Central memory CD8-positive, alpha-beta T cell (primary cell): Measurements from ENCODE around the gene MITF.

Experiments used
- ATAC-seq: fragments of 150-1000 bp; cut with Tn5 transposase; replicated peaks from 2 replicates; pipeline ENCODE4 v1.10.0; 2022; ENCODE audit warnings: mild to moderate bottlenecking, moderate FRiP score, moderate number of reproducible peaks; ENCODE audit not compliant: poor library complexity, severe bottlenecking; ENCODE audit errors: extremely low read depth
- DNase-seq, 2 donors: peaks; one replicate each; pipeline ENCODE4 v3.0.0; 2021; ENCODE audit warnings: low spot score in 2 of 2
- H3K27ac Mint-ChIP-seq: one replicate; pipeline ENCODE4 v1.8.0; 2022; ENCODE audit warnings: low read depth, mild to moderate bottlenecking, moderate library complexity, mixed read lengths
- H3K27me3 Mint-ChIP-seq: one replicate; pipeline ENCODE4 v1.8.0; 2022; ENCODE audit warnings: mixed read lengths
- H3K36me3 Mint-ChIP-seq: one replicate; pipeline ENCODE4 v1.8.0; 2022; ENCODE audit warnings: mild to moderate bottlenecking, moderate library complexity, mixed read lengths; ENCODE audit not compliant: insufficient read depth
- H3K4me1 Mint-ChIP-seq: one replicate; pipeline ENCODE4 v1.8.0; 2022; ENCODE audit warnings: mixed read lengths
- H3K4me3 Mint-ChIP-seq: one replicate; pipeline ENCODE4 v1.8.0; 2022; ENCODE audit warnings: mild to moderate bottlenecking, moderate library complexity, mixed read lengths
- H3K9me3 Mint-ChIP-seq: one replicate; pipeline ENCODE4 v1.8.0; 2022; ENCODE audit warnings: mixed read lengths

MITF gene

GRCh38 chr3:69770976-69771634, 31.8 kb downstream of the MITF start:
- Mint-ChIP-seq H3K27me3 (no peaks in the 10 kb centered on the region), H3K9me3 (no peaks in the 10 kb centered on the region), H3K36me3 (no peaks in the 10 kb centered on the region), H3K4me3 (no peak overlapping the region), H3K4me1 (no peaks in the 10 kb centered on the region), H3K27ac (no peak overlapping the region)
- DNase-seq = no peak
- ATAC-seq = no peak

- H3K9me3 Mint-ChIP-seq = no peaks in the 10 kb centered on the region
- no peak overlapping the region for H3K27ac Mint-ChIP-seq
- no peak overlapping the region for H3K4me3 Mint-ChIP-seq
- DNase-seq (no peak), ATAC-seq (no peak)
- H3K4me1 Mint-ChIP-seq = no peaks in the 10 kb centered on the region
- no peaks in the 10 kb centered on the region for H3K27me3 Mint-ChIP-seq
- no peaks in the 10 kb centered on the region for H3K36me3 Mint-ChIP-seq
Measured at GRCh38 chr3:69772152-69772867, 33.0 kb downstream of the MITF start.

GRCh38 chr3:69774029-69774428, 34.8 kb downstream of the MITF start:
- ATAC-seq (no peak), DNase-seq (no peak)
- Mint-ChIP-seq H3K4me3 (no peak overlapping the region), H3K9me3 (peaks cover 7% of the 10 kb centered on the region), H3K4me1 (no peaks in the 10 kb centered on the region), H3K36me3 (no peaks in the 10 kb centered on the region), H3K27me3 (no peaks in the 10 kb centered on the region), H3K27ac (no peak overlapping the region)

GRCh38 chr3:69775751-69776150, 36.5 kb downstream of the MITF start:
- no peak for ATAC-seq
- no peak for DNase-seq
- Mint-ChIP-seq H3K36me3 (no peaks in the 10 kb centered on the region), H3K27ac (no peak overlapping the region), H3K4me1 (no peaks in the 10 kb centered on the region), H3K9me3 (peaks cover 13% of the 10 kb centered on the region), H3K27me3 (no peaks in the 10 kb centered on the region), H3K4me3 (no peak overlapping the region)

- no peak for ATAC-seq
- peaks cover 13% of the 10 kb centered on the region for H3K9me3 Mint-ChIP-seq
- no peaks in the 10 kb centered on the region for H3K4me1 Mint-ChIP-seq
- H3K36me3 Mint-ChIP-seq = no peaks in the 10 kb centered on the region
- DNase-seq = no peak
- H3K27me3 Mint-ChIP-seq = no peaks in the 10 kb centered on the region
- no peak overlapping the region for H3K27ac Mint-ChIP-seq
- H3K4me3 Mint-ChIP-seq = no peak overlapping the region
Measured at GRCh38 chr3:69776289-69776688, 37.0 kb downstream of the MITF start.

GRCh38 chr3:69776920-69777581, 37.8 kb downstream of the MITF start:
- DNase-seq = no peak
- no peak overlapping the region for H3K27ac Mint-ChIP-seq
- H3K4me1 Mint-ChIP-seq = no peaks in the 10 kb centered on the region
- no peaks in the 10 kb centered on the region for H3K27me3 Mint-ChIP-seq
- H3K9me3 Mint-ChIP-seq = peaks cover 13% of the 10 kb centered on the region
- ATAC-seq = no peak
- no peaks in the 10 kb centered on the region for H3K36me3 Mint-ChIP-seq
- H3K4me3 Mint-ChIP-seq = no peak overlapping the region

GRCh38 chr3:69777582-69777967, 38.3 kb downstream of the MITF start:
- peaks cover 13% of the 10 kb centered on the region for H3K9me3 Mint-ChIP-seq
- H3K27ac Mint-ChIP-seq = no peak overlapping the region
- H3K36me3 Mint-ChIP-seq = no peaks in the 10 kb centered on the region
- no peaks in the 10 kb centered on the region for H3K4me1 Mint-ChIP-seq
- ATAC-seq (no peak), DNase-seq (no peak)
- H3K4me3 Mint-ChIP-seq = no peak overlapping the region
- no peaks in the 10 kb centered on the region for H3K27me3 Mint-ChIP-seq

- Mint-ChIP-seq H3K27ac (no peak overlapping the region), H3K9me3 (peaks cover 13% of the 10 kb centered on the region), H3K4me1 (no peaks in the 10 kb centered on the region), H3K4me3 (no peak overlapping the region), H3K36me3 (no peaks in the 10 kb centered on the region), H3K27me3 (no peaks in the 10 kb centered on the region)
- DNase-seq = no peak
- no peak for ATAC-seq
Measured at GRCh38 chr3:69781593-69781992, 42.3 kb downstream of the MITF start.

GRCh38 chr3:69784954-69785514, 45.8 kb downstream of the MITF start:
- Mint-ChIP-seq H3K9me3 (no peaks in the 10 kb centered on the region), H3K4me3 (no peak overlapping the region), H3K4me1 (no peaks in the 10 kb centered on the region), H3K27me3 (no peaks in the 10 kb centered on the region), H3K27ac (no peak overlapping the region), H3K36me3 (no peaks in the 10 kb centered on the region)
- DNase-seq (no peak), ATAC-seq (no peak)

GRCh38 chr3:69785769-69786320, 46.6 kb downstream of the MITF start:
- Mint-ChIP-seq H3K4me1 (no peaks in the 10 kb centered on the region), H3K36me3 (peaks cover 2% of the 10 kb centered on the region), H3K9me3 (no peaks in the 10 kb centered on the region), H3K27me3 (no peaks in the 10 kb centered on the region), H3K27ac (no peak overlapping the region), H3K4me3 (no peak overlapping the region)
- DNase-seq (no peak), ATAC-seq (no peak)

GRCh38 chr3:69786854-69787253, 47.6 kb downstream of the MITF start:
- peaks cover 2% of the 10 kb centered on the region for H3K36me3 Mint-ChIP-seq
- DNase-seq = no peak
- no peak for ATAC-seq
- H3K4me3 Mint-ChIP-seq = no peak overlapping the region
- no peaks in the 10 kb centered on the region for H3K27me3 Mint-ChIP-seq
- H3K4me1 Mint-ChIP-seq = no peaks in the 10 kb centered on the region
- H3K27ac Mint-ChIP-seq = no peak overlapping the region
- H3K9me3 Mint-ChIP-seq = no peaks in the 10 kb centered on the region

GRCh38 chr3:69787436-69788168, 48.3 kb downstream of the MITF start:
- Mint-ChIP-seq H3K27me3 (no peaks in the 10 kb centered on the region), H3K4me1 (no peaks in the 10 kb centered on the region), H3K9me3 (no peaks in the 10 kb centered on the region), H3K36me3 (peaks cover 2% of the 10 kb centered on the region), H3K4me3 (no peak overlapping the region), H3K27ac (no peak overlapping the region)
- DNase-seq = no peak
- ATAC-seq = no peak
